GM18502 (cell line): Measurements from ENCODE around the gene GIGYF2.

Experiments used
- ATAC-seq: cut with Tn5 transposase; IDR thresholded peaks from one replicate; pipeline ENCODE4 v1.9.1; 2021; ENCODE audit warnings: mild to moderate bottlenecking; ENCODE audit not compliant: unreplicated experiment, poor library complexity

Gene GIGYF2

DNA sequence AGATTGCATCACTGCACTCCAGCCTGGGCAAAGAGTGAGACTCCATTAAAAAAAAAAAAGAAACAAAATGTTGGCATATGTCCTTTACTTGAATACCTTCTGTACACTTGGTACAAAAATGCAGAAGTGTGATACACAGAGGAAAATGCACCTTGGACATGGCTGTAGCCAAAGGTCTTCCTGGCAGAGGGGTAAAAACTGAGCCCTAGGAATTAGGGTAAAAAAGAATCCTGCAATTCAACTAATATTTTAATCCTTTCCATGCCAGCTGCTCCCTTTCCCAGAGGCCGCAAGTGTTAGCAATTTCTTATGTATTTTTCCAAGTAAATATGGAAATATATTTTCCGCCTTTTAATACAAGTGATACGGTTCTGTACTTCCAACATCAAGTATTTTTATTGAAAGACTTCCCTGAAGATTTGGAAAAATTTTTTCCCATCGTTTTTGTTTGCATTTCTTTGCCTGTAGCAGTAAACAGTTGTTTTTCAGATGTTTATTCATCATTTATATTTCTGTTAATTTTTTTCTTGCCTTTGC, 53.1 kb downstream of the GIGYF2 start:
- ATAC-seq = no peak

GRCh38 chr2:232757905-232758304, 60.8 kb downstream of the GIGYF2 start:
- no peak for ATAC-seq

- ATAC-seq = no peak
These were observed 64.3 kb downstream of the GIGYF2 start for GRCh38 chr2:232761301-232761907.

DNA sequence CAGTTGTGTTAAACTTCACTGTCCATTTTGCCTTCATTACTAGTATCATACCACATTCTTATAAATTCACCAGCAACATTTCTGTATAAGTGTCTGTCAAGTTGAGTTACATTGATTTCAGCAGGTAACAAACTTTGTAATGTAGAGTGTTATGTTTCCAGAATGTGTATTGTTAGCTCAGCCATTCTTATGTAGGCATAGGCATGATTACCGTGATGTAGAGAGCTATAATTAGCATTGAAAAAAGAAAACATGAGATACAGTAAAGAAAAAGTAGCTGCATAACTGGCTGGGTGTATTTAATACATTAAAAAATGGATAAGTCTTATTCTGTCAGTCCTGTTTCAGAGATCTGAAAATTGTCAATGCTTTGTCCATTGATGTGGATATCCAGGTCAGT, 70.7 kb downstream of the GIGYF2 start:
- ATAC-seq = no peak

GRCh38 chr2:232770207-232770606, 73.1 kb downstream of the GIGYF2 start:
- ATAC-seq = no peak

- no peak for ATAC-seq
These were observed 74.7 kb downstream of the GIGYF2 start for GRCh38 chr2:232771870-232772269.

DNA sequence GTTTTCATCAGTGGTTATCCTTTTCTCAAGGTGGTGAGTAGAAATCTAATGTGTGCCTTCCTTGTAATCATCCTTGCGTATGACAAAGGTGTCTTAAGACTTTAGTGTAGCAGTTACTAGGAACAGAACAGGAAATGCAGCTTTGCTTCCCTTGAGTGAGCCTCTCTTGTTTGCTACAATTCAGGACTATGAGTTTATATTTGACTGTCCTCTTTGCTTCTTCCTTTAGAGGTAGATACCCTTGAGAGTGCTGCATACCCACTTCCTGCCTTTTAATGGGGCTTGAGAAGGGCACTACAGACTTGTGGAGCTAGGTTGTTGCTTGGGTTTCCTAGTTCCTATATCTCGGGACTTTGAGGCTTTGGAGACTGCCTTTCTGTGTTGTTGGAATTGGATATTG, 75.4 kb downstream of the GIGYF2 start:
- peak; percentile 63 for ATAC-seq

DNA sequence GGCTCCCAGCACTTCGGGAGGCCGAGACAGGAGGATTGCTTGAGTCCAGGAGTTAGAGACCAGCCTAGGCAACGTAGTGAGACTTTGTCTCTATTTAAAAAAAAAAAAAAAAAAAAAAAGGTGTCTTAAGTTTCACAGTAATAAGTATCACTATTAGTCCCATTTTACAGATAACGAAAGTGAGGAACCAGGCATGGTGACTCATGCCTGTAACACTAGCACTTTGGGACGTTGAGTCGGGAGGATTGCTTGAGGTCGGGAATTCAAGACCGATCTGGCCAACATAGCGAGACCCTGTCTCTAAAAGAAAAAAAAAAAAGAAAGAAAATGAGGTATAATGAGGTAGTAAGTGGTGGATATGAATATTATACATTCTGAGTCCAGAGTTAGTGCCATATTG, 76.7 kb downstream of the GIGYF2 start:
- no peak for ATAC-seq

- ATAC-seq = no peak
These were observed 79.3 kb downstream of the GIGYF2 start, which contains the start of gene KCNJ13 for GRCh38 chr2:232776435-232776834. Gene KCNJ13 (minus strand): TSS chr2:232776565. CDS start chr2:232771362, 5,203 bp downstream.

DNA sequence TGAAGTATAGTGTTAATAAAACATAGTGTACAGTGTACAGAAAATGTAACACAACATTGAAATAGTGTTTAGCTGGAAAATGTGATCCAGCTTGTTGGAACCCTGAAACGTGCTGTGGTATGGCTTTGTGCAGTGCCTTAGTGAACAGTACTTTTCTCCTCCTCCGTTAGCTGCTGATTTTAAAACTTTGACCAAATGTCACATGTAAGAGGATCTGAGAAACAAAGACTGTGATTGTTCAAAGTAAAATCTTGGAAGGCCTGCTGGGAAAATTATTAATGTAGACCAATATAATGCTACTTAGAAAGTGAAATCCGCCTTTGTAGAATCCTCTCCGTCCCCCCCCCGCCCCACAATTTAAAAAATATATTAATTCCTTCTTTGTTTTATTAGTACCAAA, 80.1 kb downstream of the GIGYF2 start:
- no peak for ATAC-seq

- no peak for ATAC-seq
These were observed 82.3 kb downstream of the GIGYF2 start for GRCh38 chr2:232779465-232779864.

GRCh38 chr2:232779934-232780333, 82.8 kb downstream of the GIGYF2 start:
- ATAC-seq = no peak

DNA sequence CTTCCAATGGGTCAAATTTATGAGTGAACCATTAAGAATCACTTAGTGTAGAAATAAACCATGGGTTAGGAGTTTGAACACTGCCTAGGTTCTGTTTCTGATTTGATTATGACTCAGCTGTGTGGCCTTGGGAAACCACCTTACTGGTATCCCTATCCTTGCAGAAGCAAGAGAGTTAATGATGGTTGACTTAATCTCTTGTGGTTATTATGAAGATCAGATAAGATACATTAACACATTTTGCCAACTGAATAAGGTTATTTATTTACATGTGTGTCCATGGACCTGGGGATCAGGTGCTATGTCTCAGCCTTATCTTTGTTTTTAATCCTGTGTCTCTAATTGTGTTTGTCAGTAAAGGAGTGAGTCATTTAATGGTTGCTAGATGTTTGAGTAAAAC, 84.6 kb downstream of the GIGYF2 start:
- ATAC-seq = peak; percentile 95

DNA sequence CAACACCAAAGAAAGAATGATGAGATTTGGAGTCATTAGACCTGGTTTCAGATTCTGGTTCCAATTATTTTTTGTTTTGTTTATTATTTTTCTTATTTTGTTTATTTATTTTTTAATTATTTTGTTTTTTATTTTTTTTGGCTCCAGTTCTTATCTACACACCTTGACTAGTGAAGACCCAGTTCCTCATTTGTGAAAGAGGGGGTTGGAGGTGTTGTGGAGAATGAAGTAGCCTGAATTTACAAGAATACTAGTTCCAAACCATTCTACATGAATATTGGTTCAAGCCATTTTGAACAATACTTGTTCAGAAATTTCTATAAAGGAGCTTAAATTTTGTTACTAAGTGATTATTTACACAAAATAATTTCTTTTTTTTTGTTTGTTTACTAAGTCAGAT, 86.1 kb downstream of the GIGYF2 start:
- no peak for ATAC-seq

DNA sequence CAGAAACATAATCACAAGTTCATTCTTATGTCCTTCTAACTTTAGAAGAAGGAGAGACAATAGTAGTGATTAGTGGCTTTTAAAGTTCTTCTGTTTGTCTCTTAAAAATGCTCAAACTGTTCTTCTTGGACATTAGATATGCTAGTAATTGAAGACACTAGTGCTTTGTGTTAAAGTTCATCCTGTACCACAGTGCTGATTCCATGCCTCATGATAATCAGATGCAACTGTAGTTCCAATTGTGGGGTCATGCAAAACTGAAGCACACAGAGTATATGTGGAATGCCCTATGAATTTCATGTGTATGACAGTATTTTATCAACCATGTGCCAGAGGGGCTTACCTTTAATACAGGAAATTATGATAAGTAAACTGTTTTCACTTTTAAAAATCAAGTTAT, 90.7 kb downstream of the GIGYF2 start:
- no peak for ATAC-seq

GRCh38 chr2:232789082-232789481, 92.0 kb downstream of the GIGYF2 start:
- ATAC-seq = no peak

DNA sequence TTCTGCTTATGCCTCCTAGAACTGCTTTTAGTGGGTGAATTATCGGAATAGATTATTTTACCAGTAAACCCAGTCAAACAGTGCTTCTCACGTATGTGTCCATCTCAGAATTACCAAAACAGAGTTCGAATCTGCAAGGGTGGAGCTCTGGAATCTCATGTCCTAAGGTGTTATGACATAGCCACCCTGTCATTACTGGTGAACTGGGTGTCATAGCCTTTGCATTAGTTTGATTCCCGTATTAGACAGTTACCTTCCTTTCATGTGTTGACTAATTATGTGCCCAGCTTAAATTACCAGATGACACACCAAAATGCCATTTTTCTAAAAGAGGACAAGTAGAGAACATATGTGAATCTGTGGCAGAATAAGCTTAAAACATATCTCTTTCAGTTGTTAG, 94.4 kb downstream of the GIGYF2 start:
- no peak for ATAC-seq

- no peak for ATAC-seq
These were observed 96.1 kb downstream of the GIGYF2 start for GRCh38 chr2:232793271-232793670.

DNA sequence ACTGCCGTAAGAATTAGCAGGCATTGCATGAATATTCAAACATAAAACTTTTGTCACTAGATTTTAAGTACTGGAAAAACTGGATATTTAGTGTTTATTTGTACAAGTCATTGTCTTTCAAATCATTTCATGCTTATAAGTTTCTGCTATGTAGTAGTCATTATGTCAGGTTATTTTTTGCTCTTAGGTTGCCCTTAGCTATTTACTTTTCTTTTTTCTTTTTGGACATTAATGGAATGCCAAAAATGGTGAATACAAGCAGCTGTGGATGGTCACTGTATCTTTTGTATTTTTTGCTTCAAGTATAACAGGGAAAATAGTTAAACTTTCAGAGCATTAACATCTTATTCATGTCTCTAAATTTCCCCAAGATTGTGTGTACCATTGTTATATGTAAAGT, 97.8 kb downstream of the GIGYF2 start:
- ATAC-seq = no peak

- no peak for ATAC-seq
These were observed 98.8 kb downstream of the GIGYF2 start for GRCh38 chr2:232795920-232796319.

DNA sequence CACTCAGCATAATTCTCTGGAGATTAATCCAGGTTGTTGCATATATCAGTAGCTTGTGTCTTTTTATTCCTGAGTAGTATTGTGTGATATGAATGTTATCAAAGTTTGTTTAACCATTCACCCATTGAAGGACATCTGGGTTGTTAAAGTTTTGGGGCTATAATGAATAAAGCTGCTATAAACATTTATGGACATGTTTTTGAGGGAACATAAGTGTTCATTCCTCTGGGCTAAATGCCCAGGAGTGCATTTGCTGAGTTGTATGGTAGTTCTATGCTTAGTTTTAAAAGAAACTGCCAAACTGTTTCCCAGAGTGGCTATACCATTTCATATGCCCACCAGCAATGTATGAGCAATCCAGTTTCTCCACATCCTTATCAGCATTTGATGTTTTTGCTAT, 101.1 kb downstream of the GIGYF2 start:
- no peak for ATAC-seq

DNA sequence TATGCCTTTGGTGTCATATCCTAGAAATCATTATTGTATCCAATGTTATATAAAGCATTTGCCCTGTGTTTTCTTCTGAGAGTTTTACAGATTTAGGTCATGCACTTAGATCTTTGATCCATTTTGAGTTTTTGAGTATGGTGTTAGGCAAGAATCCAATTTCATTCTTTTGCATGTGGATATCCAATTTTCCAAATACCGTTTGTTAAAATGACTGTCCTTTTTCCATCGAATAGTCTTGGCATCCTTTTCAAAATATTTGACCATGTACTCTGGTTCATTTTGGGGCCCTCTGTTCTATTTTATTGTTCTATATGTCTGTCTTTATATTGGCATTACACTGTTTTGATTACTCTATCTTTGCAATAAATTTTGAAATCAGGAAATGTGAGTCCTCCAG, 103.0 kb downstream of the GIGYF2 start:
- no peak for ATAC-seq
